Right renal cortex interstitium (tissue), 3 donors: ENCODE results near the gene GSS. TPM values are rescaled to one million over a fixed set of nuclear protein-coding genes. Genes with fewer than 3 reads are reported as not detected.

Experiments
- DNase-seq, 3 donors: peaks; one replicate each; pipeline ENCODE4 v3.0.0-alpha.2; 2013; ENCODE audit warnings: low read depth in 3 of 3, low spot score in 2 of 3
- polyA plus RNA-seq, 3 donors: library from polyadenylated mRNA; unstranded; fragments of 120-200 nt; gene quantifications; one replicate each; pipeline ENCODE4 v1.2.1, GENCODE V29; 2013; ENCODE audit not compliant: insufficient read length in 3 of 3

Gene GSS
- polyA plus RNA-seq, 3 donors = 54.3 to 61.2 (median 56.5) TPM

- no peak for DNase-seq
Measured at GRCh38 chr20:34949120-34949519, 6.5 kb downstream of the GSS start.

GRCh38 chr20:34948030-34948429 lies 7.6 kb downstream of the GSS start:
- no peak for DNase-seq

- DNase-seq = no peak
Measured at GRCh38 chr20:34947336-34947735, 8.3 kb downstream of the GSS start.

- no peak for DNase-seq
Measured at GRCh38 chr20:34946661-34947060, 8.9 kb downstream of the GSS start.

- no peak for DNase-seq
Measured at GRCh38 chr20:34945315-34946077, 10.1 kb downstream of the GSS start.

GRCh38 chr20:34943808-34944567 lies 11.6 kb downstream of the GSS start:
- DNase-seq = no peak

GRCh38 chr20:34942301-34942700 lies 13.3 kb downstream of the GSS start:
- no peak for DNase-seq

- DNase-seq = no peak
Measured at GRCh38 chr20:34941226-34941625, 14.4 kb downstream of the GSS start.

GRCh38 chr20:34940081-34940481 lies 15.5 kb downstream of the GSS start:
- no peak for DNase-seq

- DNase-seq = no peak
Measured at GRCh38 chr20:34938466-34939163, 17.0 kb downstream of the GSS start.

- no peak for DNase-seq
Measured at GRCh38 chr20:34931771-34932170, 23.8 kb downstream of the GSS start.

- no peak for DNase-seq
Measured at GRCh38 chr20:34928411-34928810, 27.2 kb downstream of the GSS start.

- no peak for DNase-seq
Measured at GRCh38 chr20:34927736-34928135, 27.9 kb downstream of the GSS start.

GRCh38 chr20:34926581-34926980 lies 29.0 kb downstream of the GSS start:
- DNase-seq = no peak

GRCh38 chr20:34925981-34926380 lies 29.6 kb downstream of the GSS start:
- DNase-seq = no peak

GRCh38 chr20:34925341-34925740 lies 30.3 kb downstream of the GSS start:
- no peak for DNase-seq

- DNase-seq = no peak
Measured at GRCh38 chr20:34923414-34923813, 32.2 kb downstream of the GSS start.

GRCh38 chr20:34922654-34923381 lies 32.8 kb downstream of the GSS start:
- no peak for DNase-seq

GRCh38 chr20:34921436-34921835 lies 34.2 kb downstream of the GSS start:
- DNase-seq = no peak

GRCh38 chr20:34920055-34920454 lies 35.6 kb downstream of the GSS start:
- no peak for DNase-seq
